ENCODE results near the gene CISH.

The CISH gene

DNA sequence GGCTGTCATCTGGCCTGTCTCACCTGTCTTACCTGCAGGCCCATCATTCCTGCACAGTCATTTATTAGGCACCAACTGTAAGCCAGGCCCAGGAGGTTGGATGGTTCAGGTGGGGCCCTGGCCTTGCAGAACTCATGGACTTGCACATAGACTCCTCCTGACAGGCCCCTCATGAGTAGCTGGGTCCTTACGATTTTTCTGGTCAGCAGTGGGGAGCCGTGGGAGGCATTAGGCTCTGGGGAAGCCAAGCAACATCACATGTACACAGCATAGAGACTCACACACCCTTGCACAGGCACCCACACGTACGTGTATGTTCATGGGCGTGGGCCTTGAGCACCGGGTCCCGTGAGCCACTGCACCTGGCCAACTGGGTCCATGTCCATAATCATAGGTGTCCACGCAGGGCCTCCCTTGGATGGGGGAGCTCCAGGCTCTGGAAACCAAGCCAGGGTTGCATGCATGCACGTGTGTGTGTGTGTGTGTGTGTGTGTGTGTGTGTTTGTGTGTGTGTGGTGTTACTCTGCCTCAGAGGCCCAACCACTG, 20.3 kb downstream of the CISH start:
- Histone ChIP-seq H3K27ac (ENCODE audit: low read depth, low read length) (no peak overlapping the region), H3K4me3 (ENCODE audit: insufficient read depth, low read length, poor library complexity, severe bottlenecking) (no peak overlapping the region), H3F3A (ENCODE audit: insufficient read depth) (no peaks in the 10 kb centered on the region), H3K79me2 (ENCODE audit: insufficient read depth, low read length) (no peaks in the 10 kb centered on the region), H3K4me2 (ENCODE audit: low read depth, low read length, poor library complexity, severe bottlenecking) (no peak overlapping the region), H3K9me2 (replicated peaks; ENCODE audit: insufficient read depth, low read length) (no peaks in the 10 kb centered on the region), H2AFZ (ENCODE audit: low read depth, low read length, severe bottlenecking) (no peak overlapping the region), H3K36me3 (ENCODE audit: low read length) (no peaks in the 10 kb centered on the region), H3K9ac (ENCODE audit: low read length) (no peak overlapping the region), H3K27me3 (ENCODE audit: low read length) (no peaks in the 10 kb centered on the region), H4K20me1 (ENCODE audit: low read depth, low read length) (no peaks in the 10 kb centered on the region), H3K9me3 (ENCODE audit: insufficient read depth, low read length) (no peaks in the 10 kb centered on the region)
- no peak for TF ChIP-seq EZH2phosphoT487 (conservative IDR thresholded peaks at IDR 0.05; ENCODE audit: low read length)
- TF ChIP-seq CTCF (IDR thresholded peaks at IDR 0.05; ENCODE audit: insufficient read depth, low read length, poor library complexity, severe bottlenecking): no peak

- no peaks in the 10 kb centered on the region for H3K9me2 ChIP-seq (replicated peaks; ENCODE audit: insufficient read depth, low read length)
- no peak for TF ChIP-seq EZH2phosphoT487 (conservative IDR thresholded peaks at IDR 0.05; ENCODE audit: low read length)
- TF ChIP-seq CTCF (IDR thresholded peaks at IDR 0.05; ENCODE audit: insufficient read depth, low read length, poor library complexity, severe bottlenecking): no peak
- H3K9ac ChIP-seq (ENCODE audit: low read length): no peak overlapping the region
- H3K27ac ChIP-seq (ENCODE audit: low read depth, low read length): no peak overlapping the region
- H3F3A ChIP-seq (ENCODE audit: insufficient read depth): no peaks in the 10 kb centered on the region
- no peak overlapping the region for H3K4me3 ChIP-seq (ENCODE audit: insufficient read depth, low read length, poor library complexity, severe bottlenecking)
- no peaks in the 10 kb centered on the region for H3K9me3 ChIP-seq (ENCODE audit: insufficient read depth, low read length)
- no peak overlapping the region for H3K4me2 ChIP-seq (ENCODE audit: low read depth, low read length, poor library complexity, severe bottlenecking)
- H3K79me2 ChIP-seq (ENCODE audit: insufficient read depth, low read length): no peaks in the 10 kb centered on the region
- H3K27me3 ChIP-seq (ENCODE audit: low read length): no peaks in the 10 kb centered on the region
- H4K20me1 ChIP-seq (ENCODE audit: low read depth, low read length): no peaks in the 10 kb centered on the region
- H2AFZ ChIP-seq (ENCODE audit: low read depth, low read length, severe bottlenecking): no peak overlapping the region
- no peaks in the 10 kb centered on the region for H3K36me3 ChIP-seq (ENCODE audit: low read length)
These were observed 22.7 kb downstream of the CISH start for GRCh38 chr3:50588759-50589433.

GRCh38 chr3:50587806-50588758, 23.5 kb downstream of the CISH start:
- H3K9ac ChIP-seq (ENCODE audit: low read length): no peak overlapping the region
- no peaks in the 10 kb centered on the region for H3K79me2 ChIP-seq (ENCODE audit: insufficient read depth, low read length)
- no peak for TF ChIP-seq EZH2phosphoT487 (conservative IDR thresholded peaks at IDR 0.05; ENCODE audit: low read length)
- no peak for TF ChIP-seq CTCF (IDR thresholded peaks at IDR 0.05; ENCODE audit: insufficient read depth, low read length, poor library complexity, severe bottlenecking)
- no peaks in the 10 kb centered on the region for H3K9me2 ChIP-seq (replicated peaks; ENCODE audit: insufficient read depth, low read length)
- H3K36me3 ChIP-seq (ENCODE audit: low read length): no peaks in the 10 kb centered on the region
- no peaks in the 10 kb centered on the region for H3K27me3 ChIP-seq (ENCODE audit: low read length)
- H3F3A ChIP-seq (ENCODE audit: insufficient read depth): no peaks in the 10 kb centered on the region
- no peaks in the 10 kb centered on the region for H3K9me3 ChIP-seq (ENCODE audit: insufficient read depth, low read length)
- H2AFZ ChIP-seq (ENCODE audit: low read depth, low read length, severe bottlenecking): no peak overlapping the region
- no peaks in the 10 kb centered on the region for H4K20me1 ChIP-seq (ENCODE audit: low read depth, low read length)
- no peak overlapping the region for H3K4me2 ChIP-seq (ENCODE audit: low read depth, low read length, poor library complexity, severe bottlenecking)
- H3K27ac ChIP-seq (ENCODE audit: low read depth, low read length): no peak overlapping the region
- H3K4me3 ChIP-seq (ENCODE audit: insufficient read depth, low read length, poor library complexity, severe bottlenecking): no peak overlapping the region
